Stimulated activated effector memory CD8-positive, alpha-beta T cell treated with anti-CD3 and anti-CD28 coated beads, Interleukin-12 subunit alpha, Interleukin-12 subunit beta, amount 100 ng/mL, for 72 hours (primary cell): Measurements from ENCODE around the gene NKAIN2.
"Not testable (repeated sequence)": the region's sequence is repeated elsewhere in the genome, so short reads cannot be mapped to it uniquely, and the experiment has no call there.

Experiments used
- ATAC-seq: fragments of 150-1000 bp; cut with Tn5 transposase; 2 replicates; pipeline ENCODE4 v1.10.0; 2021
- DNase-seq, 2 donors: peaks; one replicate each; pipeline ENCODE4 v3.0.0; 2021 to 2022; ENCODE audit warnings: low spot score in 2 of 2
- H3K27ac Mint-ChIP-seq: one replicate; pipeline ENCODE4 v1.8.0; 2022; ENCODE audit warnings: mild to moderate bottlenecking, mixed read lengths
- H3K36me3 Mint-ChIP-seq: one replicate; pipeline ENCODE4 v1.8.0; 2022; ENCODE audit warnings: mild to moderate bottlenecking, mixed read lengths
- H3K4me1 Mint-ChIP-seq: one replicate; pipeline ENCODE4 v1.8.0; 2022; ENCODE audit warnings: mixed read lengths
- H3K4me3 Mint-ChIP-seq: one replicate; pipeline ENCODE4 v1.8.0; 2022; ENCODE audit warnings: mild to moderate bottlenecking, mixed read lengths
- H3K9me3 Mint-ChIP-seq: one replicate; pipeline ENCODE4 v1.8.0; 2022; ENCODE audit warnings: mixed read lengths

The NKAIN2 gene

GRCh38 chr6:123953920-123954319 is 150.3 kb downstream of the NKAIN2 start:
- H3K9me3 Mint-ChIP-seq, result peaks cover 18% of the 10 kb centered on the region
- no peaks in the 10 kb centered on the region for H3K4me1 Mint-ChIP-seq
- no peaks in the 10 kb centered on the region for H3K36me3 Mint-ChIP-seq
- H3K27ac Mint-ChIP-seq, result no peak overlapping the region
- DNase-seq, result no peak
- no peak for ATAC-seq
- no peak overlapping the region for H3K4me3 Mint-ChIP-seq

- H3K9me3 Mint-ChIP-seq, result peaks cover 21% of the 10 kb centered on the region
- no peaks in the 10 kb centered on the region for H3K4me1 Mint-ChIP-seq
- no peak overlapping the region for H3K27ac Mint-ChIP-seq
- ATAC-seq, result no peak
- no peak overlapping the region for H3K4me3 Mint-ChIP-seq
- no peak for DNase-seq
- no peaks in the 10 kb centered on the region for H3K36me3 Mint-ChIP-seq
These were observed 153.0 kb downstream of the NKAIN2 start for GRCh38 chr6:123956492-123957139.

GRCh38 chr6:123962508-123962907 is 158.8 kb downstream of the NKAIN2 start:
- ATAC-seq (no peak), DNase-seq (no peak)
- Mint-ChIP-seq H3K36me3 (no peaks in the 10 kb centered on the region), H3K9me3 (peaks cover 13% of the 10 kb centered on the region), H3K4me3 (no peak overlapping the region), H3K27ac (no peak overlapping the region), H3K4me1 (no peaks in the 10 kb centered on the region)

- Mint-ChIP-seq H3K9me3 (peaks cover 11% of the 10 kb centered on the region), H3K36me3 (no peaks in the 10 kb centered on the region), H3K4me3 (no peak overlapping the region), H3K27ac (no peak overlapping the region), H3K4me1 (no peaks in the 10 kb centered on the region)
- ATAC-seq (no peak), DNase-seq (no peak)
These were observed 162.2 kb downstream of the NKAIN2 start for GRCh38 chr6:123965894-123966293.

- H3K4me3 Mint-ChIP-seq, result no peak overlapping the region
- H3K4me1 Mint-ChIP-seq, result no peaks in the 10 kb centered on the region
- DNase-seq (no peak), ATAC-seq (no peak)
- H3K9me3 Mint-ChIP-seq, result peaks cover 11% of the 10 kb centered on the region
- H3K36me3 Mint-ChIP-seq, result no peaks in the 10 kb centered on the region
- H3K27ac Mint-ChIP-seq, result no peak overlapping the region
These were observed 163.0 kb downstream of the NKAIN2 start for GRCh38 chr6:123966618-123967017.

- H3K27ac Mint-ChIP-seq, result no peak overlapping the region
- no peaks in the 10 kb centered on the region for H3K4me1 Mint-ChIP-seq
- no peaks in the 10 kb centered on the region for H3K36me3 Mint-ChIP-seq
- DNase-seq (no peak), ATAC-seq (no peak)
- no peak overlapping the region for H3K4me3 Mint-ChIP-seq
- peaks cover 11% of the 10 kb centered on the region for H3K9me3 Mint-ChIP-seq
These were observed 164.2 kb downstream of the NKAIN2 start for GRCh38 chr6:123967905-123968304.

- no peaks in the 10 kb centered on the region for H3K36me3 Mint-ChIP-seq
- H3K4me3 Mint-ChIP-seq, result no peak overlapping the region
- H3K9me3 Mint-ChIP-seq, result peaks cover 5% of the 10 kb centered on the region
- DNase-seq (no peak), ATAC-seq (no peak)
- no peaks in the 10 kb centered on the region for H3K4me1 Mint-ChIP-seq
- no peak overlapping the region for H3K27ac Mint-ChIP-seq
These were observed 169.1 kb downstream of the NKAIN2 start for GRCh38 chr6:123972600-123973294.

GRCh38 chr6:123980311-123980710 is 176.6 kb downstream of the NKAIN2 start:
- DNase-seq, result no peak
- Mint-ChIP-seq H3K4me1 (no peaks in the 10 kb centered on the region), H3K27ac (no peak overlapping the region), H3K9me3 (peaks cover 6% of the 10 kb centered on the region), H3K4me3 (no peak overlapping the region), H3K36me3 (no peaks in the 10 kb centered on the region)
- no peak for ATAC-seq

GRCh38 chr6:123986938-123987337 is 183.3 kb downstream of the NKAIN2 start:
- Mint-ChIP-seq H3K4me3 (no peak overlapping the region), H3K27ac (no peak overlapping the region), H3K4me1 (no peaks in the 10 kb centered on the region), H3K9me3 (peaks cover 8% of the 10 kb centered on the region), H3K36me3 (no peaks in the 10 kb centered on the region)
- DNase-seq (no peak), ATAC-seq (no peak)

- H3K4me1 Mint-ChIP-seq, DNase-seq, H3K36me3 Mint-ChIP-seq, H3K27ac Mint-ChIP-seq, H3K4me3 Mint-ChIP-seq, ATAC-seq: not testable (repeated sequence)
- peaks cover 12% of the 10 kb centered on the region for H3K9me3 Mint-ChIP-seq
These were observed 186.3 kb downstream of the NKAIN2 start for GRCh38 chr6:123989918-123990317.

GRCh38 chr6:123990376-123990775 is 186.7 kb downstream of the NKAIN2 start:
- DNase-seq (no peak), ATAC-seq (no peak)
- H3K36me3 Mint-ChIP-seq, result no peaks in the 10 kb centered on the region
- H3K9me3 Mint-ChIP-seq, result peaks cover 14% of the 10 kb centered on the region
- no peaks in the 10 kb centered on the region for H3K4me1 Mint-ChIP-seq
- H3K27ac Mint-ChIP-seq, result no peak overlapping the region
- no peak overlapping the region for H3K4me3 Mint-ChIP-seq

GRCh38 chr6:123994168-123994567 is 190.5 kb downstream of the NKAIN2 start:
- Mint-ChIP-seq H3K4me3 (no peak overlapping the region), H3K27ac (no peak overlapping the region), H3K4me1 (no peaks in the 10 kb centered on the region), H3K9me3 (peaks cover 11% of the 10 kb centered on the region), H3K36me3 (no peaks in the 10 kb centered on the region)
- DNase-seq (no peak), ATAC-seq (no peak)

GRCh38 chr6:123994891-123995635 is 191.4 kb downstream of the NKAIN2 start:
- H3K9me3 Mint-ChIP-seq, result peaks cover 11% of the 10 kb centered on the region
- ATAC-seq, result no peak
- H3K4me1 Mint-ChIP-seq, result no peaks in the 10 kb centered on the region
- H3K36me3 Mint-ChIP-seq, result no peaks in the 10 kb centered on the region
- H3K4me3 Mint-ChIP-seq, result no peak overlapping the region
- DNase-seq, result no peak
- no peak overlapping the region for H3K27ac Mint-ChIP-seq

- ATAC-seq, result no peak
- H3K27ac Mint-ChIP-seq, result no peak overlapping the region
- no peaks in the 10 kb centered on the region for H3K36me3 Mint-ChIP-seq
- H3K9me3 Mint-ChIP-seq, result peaks cover 8% of the 10 kb centered on the region
- H3K4me1 Mint-ChIP-seq, result no peaks in the 10 kb centered on the region
- H3K4me3 Mint-ChIP-seq, result no peak overlapping the region
- no peak for DNase-seq
These were observed 193.6 kb downstream of the NKAIN2 start for GRCh38 chr6:123997223-123997622.

GRCh38 chr6:124002377-124003081 is 198.9 kb downstream of the NKAIN2 start:
- ATAC-seq (no peak), DNase-seq (no peak)
- Mint-ChIP-seq H3K4me1 (no peaks in the 10 kb centered on the region), H3K36me3 (no peaks in the 10 kb centered on the region), H3K9me3 (peaks cover 7% of the 10 kb centered on the region), H3K4me3 (no peak overlapping the region), H3K27ac (no peak overlapping the region)
